ENCODE data around the gene EXO1. TPM values are rescaled to one million over a fixed set of nuclear protein-coding genes. Genes with fewer than 3 reads are reported as not detected.

The EXO1 gene
- total RNA-seq, 1 donor from 2014 or later: 0.65 TPM

- intact Hi-C loops (cut with DNase I): no loop called here
- DNase-seq (ENCODE audit: missing footprints) (no peak), ATAC-seq (no peak)
Observed at GRCh38 chr1:241932845-241933244, 84.8 kb downstream of the EXO1 start.

DNA sequence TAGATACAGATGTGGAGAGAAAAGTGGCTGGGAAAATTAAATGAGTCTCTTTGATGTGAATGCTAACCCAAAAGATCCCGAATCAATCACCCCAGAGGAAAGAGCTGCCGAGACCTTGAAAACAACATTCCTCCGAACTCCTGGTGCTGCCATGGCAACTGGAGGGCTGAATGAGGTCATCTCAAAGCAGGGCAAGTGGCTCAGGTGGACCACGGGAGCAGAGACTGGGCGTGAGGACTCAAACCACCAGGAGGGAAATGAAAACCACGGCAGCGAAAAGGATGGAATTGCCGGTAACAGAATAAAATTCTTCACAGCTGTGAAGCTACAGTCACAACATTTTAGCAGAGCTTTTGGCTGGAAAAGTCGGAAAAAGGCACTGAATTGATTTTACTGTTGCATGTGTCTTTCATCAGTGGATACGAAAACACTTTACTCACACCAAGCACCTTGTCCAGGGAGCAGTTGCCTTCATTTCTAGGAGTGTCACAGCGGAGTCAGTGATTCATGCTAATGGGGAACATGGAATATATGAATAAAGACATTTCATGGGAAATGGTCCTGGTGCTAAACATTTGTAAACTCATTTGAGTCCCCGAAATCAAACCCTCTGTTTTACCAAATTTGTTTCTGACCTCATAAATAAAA is 86.3 kb downstream of the EXO1 start:
- intact Hi-C loops (cut with DNase I): no loop called here
- no peak for DNase-seq (ENCODE audit: missing footprints)
- ATAC-seq: no peak

GRCh38 chr1:241934866-241935265 is 86.9 kb downstream of the EXO1 start:
- DNase-seq (ENCODE audit: missing footprints) (no peak), ATAC-seq (peak; percentile 59)
- intact Hi-C loops (cut with DNase I): no loop called here

Other genes with a start within 250 kb of the EXO1 start
- 6.6 TPM for gene CHML, start 207.8 kb upstream of the EXO1 start, total RNA-seq
- gene OPN3, start 207.8 kb upstream of the EXO1 start, total RNA-seq: 7.0 TPM
- gene WDR64, start 195.9 kb upstream of the EXO1 start, total RNA-seq: not detected
- not detected for gene BECN2, start 109.6 kb downstream of the EXO1 start, total RNA-seq
- 0.19 TPM for gene MAP1LC3C, start 150.9 kb downstream of the EXO1 start, total RNA-seq

All from Right ventricle myocardium inferior (tissue), 1 donor.